Mucosa of stomach (tissue), 1 donor: ENCODE results near the gene BPIFB2.

ENCODE experiments used
- H3K27me3 ChIP-seq: one replicate; pipeline ENCODE4 v1.7.0; 2013; ENCODE audit warnings: mild to moderate bottlenecking, low read length; ENCODE audit not compliant: control insufficient read depth, insufficient read depth
- H3K36me3 ChIP-seq: one replicate; pipeline ENCODE4 v1.7.0; 2013; ENCODE audit warnings: low read length; ENCODE audit not compliant: control insufficient read depth, insufficient read depth
- H3K4me1 ChIP-seq: one replicate; pipeline ENCODE4 v1.7.0; 2013; ENCODE audit warnings: mild to moderate bottlenecking, low read length; ENCODE audit not compliant: control insufficient read depth, insufficient read depth
- H3K4me3 ChIP-seq: one replicate; pipeline ENCODE4 v1.7.0; 2013; ENCODE audit warnings: low read length
- H3K9ac ChIP-seq: one replicate; pipeline ENCODE4 v1.7.0; 2013; ENCODE audit warnings: mild to moderate bottlenecking, low read length, moderate library complexity
- H3K9me3 ChIP-seq: one replicate; pipeline ENCODE4 v1.7.0; 2013; ENCODE audit warnings: mild to moderate bottlenecking, low read length, moderate library complexity; ENCODE audit not compliant: control insufficient read depth
- donor health status: Pancreatic carcinoma.

The BPIFB2 gene

DNA sequence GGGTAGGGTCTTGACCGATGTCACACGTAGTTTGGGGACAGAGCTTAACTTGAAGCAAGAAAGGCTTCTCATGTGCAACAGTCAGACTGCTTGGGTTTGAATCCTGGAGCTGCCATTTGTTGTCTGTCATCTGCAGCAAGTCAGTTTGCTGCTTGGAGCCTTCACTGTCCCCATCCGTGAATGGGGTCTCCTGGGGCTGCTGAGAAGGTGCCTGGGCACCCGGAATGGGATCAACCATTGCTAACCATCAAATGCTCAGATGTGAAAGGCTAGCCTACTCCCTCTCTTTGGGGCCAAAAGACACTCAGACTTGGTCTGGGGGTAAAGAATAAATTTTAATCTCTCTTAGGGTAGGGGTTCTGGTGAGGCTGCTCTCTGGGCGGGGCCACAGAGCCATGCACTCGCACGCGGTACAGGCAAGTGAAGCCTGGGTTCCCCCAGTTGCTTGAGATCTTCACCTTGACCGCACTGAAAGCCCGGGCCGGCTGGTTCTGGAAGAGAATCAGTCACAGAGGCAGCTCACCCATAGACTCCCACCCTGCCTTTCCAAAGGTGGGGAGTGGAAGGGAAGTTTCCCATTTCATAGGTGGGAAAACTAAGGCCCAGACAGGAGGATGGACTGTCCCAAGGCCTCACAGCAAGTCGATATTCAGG lies 23.9 kb upstream of the BPIFB2 start:
- Histone ChIP-seq H3K4me1 (no peaks in the 10 kb centered on the region), H3K4me3 (no peak overlapping the region), H3K36me3 (no peaks in the 10 kb centered on the region), H3K9ac (no peak overlapping the region), H3K27me3 (no peaks in the 10 kb centered on the region), H3K9me3 (no peaks in the 10 kb centered on the region)

DNA sequence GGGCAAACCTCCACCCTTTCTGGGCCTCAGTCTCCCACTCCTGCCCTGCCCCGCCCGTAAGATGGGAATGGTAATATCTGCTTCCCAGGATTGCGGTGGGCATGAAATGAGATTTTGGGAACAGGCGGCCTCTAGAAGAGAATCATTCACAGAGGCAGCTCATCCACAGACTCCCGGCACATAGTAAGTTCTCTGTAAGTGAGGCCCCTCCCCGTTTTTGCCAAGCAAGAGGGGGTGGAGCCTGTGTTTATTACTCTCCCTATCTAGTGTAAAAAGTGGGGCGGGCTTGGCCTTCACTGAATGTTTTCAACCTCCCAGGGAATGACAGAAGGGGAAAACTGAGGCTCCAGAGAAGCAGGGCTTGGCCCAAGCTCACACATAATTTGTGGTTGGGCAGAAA lies 23.3 kb upstream of the BPIFB2 start:
- Histone ChIP-seq H3K4me1 (no peaks in the 10 kb centered on the region), H3K36me3 (no peaks in the 10 kb centered on the region), H3K27me3 (no peaks in the 10 kb centered on the region), H3K4me3 (no peak overlapping the region), H3K9me3 (no peaks in the 10 kb centered on the region), H3K9ac (no peak overlapping the region)

DNA sequence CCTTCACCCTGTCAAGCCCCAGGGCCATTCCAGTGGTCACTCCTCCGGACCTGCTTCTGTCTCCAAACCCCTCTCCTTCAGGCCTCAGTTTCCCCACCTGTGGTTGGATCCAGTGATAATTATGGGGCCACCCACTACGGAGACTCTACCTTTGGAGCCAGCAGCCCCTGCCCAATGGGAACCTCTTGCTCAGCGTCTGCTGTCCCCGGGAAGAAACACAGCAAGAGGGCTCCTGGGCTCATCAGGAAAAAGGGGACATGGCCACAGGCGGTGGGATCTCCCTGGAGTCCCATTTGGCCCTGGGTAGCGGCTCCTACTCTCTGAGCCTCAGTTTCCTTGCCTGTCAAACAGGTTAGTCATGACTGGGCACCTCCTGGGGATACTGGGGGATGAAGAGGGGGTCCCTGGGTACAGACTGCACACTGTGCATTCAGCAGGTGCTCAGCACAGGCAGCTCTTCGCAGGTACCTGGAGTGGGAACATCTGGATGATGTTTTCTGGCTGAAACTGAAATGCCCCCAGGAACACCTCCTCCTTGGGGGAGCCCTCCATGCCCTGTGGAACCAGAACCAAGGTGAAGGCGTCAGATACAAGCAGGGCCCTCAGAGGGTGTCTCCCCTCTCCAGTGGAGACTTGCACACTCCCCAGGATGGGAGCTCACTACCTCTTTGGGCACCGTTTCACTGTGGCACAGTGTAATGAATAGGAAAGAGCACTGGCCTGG lies 22.7 kb upstream of the BPIFB2 start:
- Histone ChIP-seq H3K4me3 (no peak overlapping the region), H3K27me3 (no peaks in the 10 kb centered on the region), H3K4me1 (no peaks in the 10 kb centered on the region), H3K9ac (no peak overlapping the region), H3K9me3 (no peaks in the 10 kb centered on the region), H3K36me3 (no peaks in the 10 kb centered on the region)

DNA sequence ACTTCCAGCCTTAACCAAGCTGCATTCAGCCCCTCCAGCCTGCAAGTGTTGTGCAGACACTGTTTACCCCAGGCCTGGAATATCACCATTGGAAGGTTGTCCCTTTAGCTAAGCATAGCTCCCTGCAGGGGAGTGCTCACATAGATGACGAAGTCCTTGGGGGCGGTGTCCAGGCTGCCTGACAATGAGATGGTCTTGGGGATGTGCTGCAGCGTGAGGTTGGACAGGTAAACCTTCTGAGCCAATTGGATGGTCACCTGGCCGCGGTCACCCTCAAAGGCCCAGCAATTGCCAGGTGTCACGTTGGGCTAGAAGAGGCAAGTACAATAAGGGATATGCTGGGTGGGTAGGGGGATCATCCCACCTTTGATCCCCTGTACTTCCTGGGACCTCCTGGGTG lies 21.9 kb upstream of the BPIFB2 start:
- no peaks in the 10 kb centered on the region for H3K36me3 ChIP-seq
- H3K9ac ChIP-seq, result no peak overlapping the region

DNA sequence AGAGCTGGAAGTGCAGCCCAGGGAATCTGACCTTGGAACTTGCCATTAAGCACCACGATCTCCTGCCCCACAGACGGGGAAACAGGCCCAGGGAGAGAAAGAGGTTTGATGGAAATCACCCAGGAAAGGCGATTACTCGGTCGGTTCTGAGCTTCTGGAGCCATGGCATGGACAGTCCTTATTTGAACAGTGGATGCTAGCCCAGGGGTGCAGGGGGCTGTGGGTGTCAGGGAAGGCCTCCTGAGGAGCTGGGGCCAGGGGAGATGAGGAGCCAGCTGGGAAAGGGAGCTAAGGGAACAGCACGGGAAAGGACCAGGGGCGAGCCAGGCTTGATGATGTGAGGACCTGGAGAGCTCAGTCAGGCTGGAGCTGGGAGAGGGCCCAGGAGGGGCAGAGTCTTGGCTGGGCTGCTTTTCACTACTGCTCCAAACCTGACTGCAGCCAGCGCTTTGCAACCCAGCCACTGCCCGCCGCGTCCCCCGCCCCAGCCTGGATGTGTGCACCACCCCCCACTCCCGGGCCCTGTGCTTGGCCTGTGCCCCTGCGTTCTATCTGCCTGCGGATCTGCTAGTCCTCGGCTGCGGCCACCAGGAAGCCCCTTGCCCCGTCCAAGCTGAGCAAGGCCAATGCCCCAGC lies 21.1 kb upstream of the BPIFB2 start:
- Histone ChIP-seq H3K4me1 (no peaks in the 10 kb centered on the region), H3K9ac (no peak overlapping the region), H3K9me3 (no peaks in the 10 kb centered on the region), H3K27me3 (peaks cover 3% of the 10 kb centered on the region), H3K36me3 (no peaks in the 10 kb centered on the region), H3K4me3 (no peak overlapping the region)

More for the DNA sequence above, 21.9 kb upstream of the BPIFB2 start:
- peaks cover 3% of the 10 kb centered on the region for H3K27me3 ChIP-seq
- no peaks in the 10 kb centered on the region for H3K9me3 ChIP-seq
- no peaks in the 10 kb centered on the region for H3K4me1 ChIP-seq
- H3K4me3 ChIP-seq, result no peak overlapping the region

DNA sequence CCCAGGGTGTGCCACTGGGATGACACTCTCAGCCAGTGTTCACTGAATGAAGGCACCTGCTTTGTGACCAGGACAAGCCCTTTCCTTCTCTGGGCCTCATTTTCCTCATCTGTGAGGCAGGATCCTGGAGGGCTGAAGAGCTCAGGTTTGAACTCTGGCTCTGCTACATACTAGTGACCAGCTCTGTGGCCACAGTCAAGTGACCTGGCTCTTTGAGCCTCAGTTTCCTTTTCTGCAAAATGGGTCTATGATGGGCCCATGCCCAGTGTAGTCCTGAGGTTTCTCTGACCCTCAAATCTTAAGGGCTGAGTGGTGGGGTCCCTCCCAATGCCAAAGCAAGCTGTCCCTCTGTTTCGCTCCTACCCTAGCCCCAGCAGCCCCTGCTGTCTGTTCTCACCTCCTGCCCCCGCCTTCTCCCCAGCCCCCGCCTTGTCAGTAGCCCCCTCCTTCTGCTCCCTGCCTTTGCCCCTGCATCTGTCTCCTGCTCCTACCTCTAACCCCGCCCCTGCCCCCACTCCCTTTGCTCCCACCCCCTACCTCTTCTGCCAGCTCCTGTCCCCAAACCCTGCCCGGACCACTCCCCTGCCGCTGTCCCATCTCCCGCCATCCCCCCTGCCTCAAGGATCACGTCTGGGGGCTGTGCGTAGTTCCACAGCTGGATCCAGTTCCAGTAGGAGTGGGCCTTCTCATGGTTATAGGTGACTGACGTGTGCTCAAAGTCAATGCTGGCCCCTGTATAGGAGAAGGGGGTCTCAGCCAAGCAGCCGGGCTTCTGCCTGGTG lies 20.3 kb upstream of the BPIFB2 start:
- no peaks in the 10 kb centered on the region for H3K9me3 ChIP-seq
- no peak overlapping the region for H3K4me3 ChIP-seq
- peaks cover 3% of the 10 kb centered on the region for H3K27me3 ChIP-seq
- H3K9ac ChIP-seq, result no peak overlapping the region
- H3K36me3 ChIP-seq, result no peaks in the 10 kb centered on the region
- H3K4me1 ChIP-seq, result no peaks in the 10 kb centered on the region

DNA sequence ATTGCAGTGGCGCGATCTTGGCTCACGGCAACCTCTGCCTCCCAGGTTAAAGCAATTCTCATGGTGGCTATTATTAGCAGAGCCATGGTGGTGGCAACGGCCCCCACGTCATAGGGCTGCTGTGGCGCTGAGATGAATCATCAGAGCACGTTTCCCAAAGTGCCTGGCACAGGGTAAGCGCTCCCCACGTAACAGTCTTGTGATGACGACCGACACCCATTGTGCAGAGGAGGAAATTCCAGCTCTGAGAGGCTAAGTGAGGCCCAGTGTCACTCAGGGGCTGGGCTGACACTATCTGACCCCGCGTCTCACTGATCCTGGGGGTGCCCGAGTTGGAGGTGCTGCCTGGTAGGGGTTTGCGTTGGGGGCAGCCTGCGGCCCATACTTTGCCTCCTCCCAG lies 19.5 kb upstream of the BPIFB2 start:
- no peak overlapping the region for H3K4me3 ChIP-seq
- H3K9me3 ChIP-seq, result no peaks in the 10 kb centered on the region
- no peaks in the 10 kb centered on the region for H3K36me3 ChIP-seq
- H3K4me1 ChIP-seq, result no peaks in the 10 kb centered on the region
- H3K9ac ChIP-seq, result no peak overlapping the region
- H3K27me3 ChIP-seq, result peaks cover 3% of the 10 kb centered on the region

DNA sequence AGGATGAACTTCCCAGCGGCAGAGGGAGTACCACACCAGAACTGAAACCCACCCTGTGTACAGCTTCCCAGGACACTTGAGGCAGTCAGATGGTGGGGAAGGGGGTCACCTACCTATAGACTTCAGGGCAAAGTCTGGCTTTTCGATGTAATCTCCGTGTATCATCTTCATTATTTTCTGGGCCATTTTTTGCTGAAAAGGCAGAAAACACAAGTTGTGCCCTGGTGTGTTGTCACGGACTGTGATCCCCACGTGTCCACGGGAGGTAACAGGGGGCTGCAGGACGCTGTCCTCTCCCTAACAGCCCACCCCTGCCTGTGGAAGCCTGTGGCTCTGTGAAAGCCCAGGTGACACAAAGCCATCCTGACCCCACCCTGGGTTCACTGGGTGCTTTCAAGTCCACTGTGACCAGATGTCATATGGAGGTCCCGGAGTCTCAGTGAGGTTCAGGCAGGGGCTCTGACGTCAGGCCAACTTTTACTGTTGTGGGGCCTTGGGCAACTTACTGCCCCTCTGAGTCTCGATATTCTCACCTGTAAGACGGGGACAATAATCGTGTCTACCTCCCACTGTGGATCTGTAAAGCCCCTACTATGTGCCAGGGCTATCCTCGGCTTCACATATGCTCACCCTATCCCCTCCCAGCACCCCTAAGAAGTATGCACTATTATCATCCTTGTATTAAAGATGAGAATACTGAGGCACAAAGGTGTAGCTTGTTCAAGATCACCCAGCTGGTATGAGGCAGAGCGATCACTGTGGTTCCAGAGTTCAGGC lies 17.8 kb upstream of the BPIFB2 start:
- no peaks in the 10 kb centered on the region for H3K36me3 ChIP-seq
- peaks cover 3% of the 10 kb centered on the region for H3K27me3 ChIP-seq
- H3K9ac ChIP-seq, result no peak overlapping the region
- no peak overlapping the region for H3K4me3 ChIP-seq
- no peaks in the 10 kb centered on the region for H3K4me1 ChIP-seq
- H3K9me3 ChIP-seq, result no peaks in the 10 kb centered on the region

DNA sequence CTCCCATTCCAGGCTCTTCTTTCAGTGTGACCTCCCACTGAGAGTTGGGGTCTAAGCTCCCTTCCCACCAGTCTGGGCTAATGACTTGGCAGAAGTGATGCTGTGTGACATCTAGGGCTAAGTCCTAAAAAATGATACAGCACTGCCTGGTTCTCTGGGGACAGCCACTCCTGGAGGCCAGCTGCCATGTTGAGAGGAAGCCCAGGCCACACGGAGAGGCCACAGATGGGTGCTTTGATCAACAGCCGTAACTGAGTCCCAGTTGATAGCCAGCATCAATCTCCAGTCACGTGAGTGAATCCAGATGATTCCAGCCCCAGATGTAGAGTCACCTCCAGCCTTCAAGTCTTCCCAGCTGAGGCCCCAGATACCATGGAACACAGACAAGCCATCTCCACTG lies 17.1 kb upstream of the BPIFB2 start:
- Histone ChIP-seq H3K9ac (no peak overlapping the region), H3K4me3 (no peak overlapping the region), H3K27me3 (peaks cover 3% of the 10 kb centered on the region), H3K4me1 (no peaks in the 10 kb centered on the region), H3K36me3 (no peaks in the 10 kb centered on the region), H3K9me3 (no peaks in the 10 kb centered on the region)

DNA sequence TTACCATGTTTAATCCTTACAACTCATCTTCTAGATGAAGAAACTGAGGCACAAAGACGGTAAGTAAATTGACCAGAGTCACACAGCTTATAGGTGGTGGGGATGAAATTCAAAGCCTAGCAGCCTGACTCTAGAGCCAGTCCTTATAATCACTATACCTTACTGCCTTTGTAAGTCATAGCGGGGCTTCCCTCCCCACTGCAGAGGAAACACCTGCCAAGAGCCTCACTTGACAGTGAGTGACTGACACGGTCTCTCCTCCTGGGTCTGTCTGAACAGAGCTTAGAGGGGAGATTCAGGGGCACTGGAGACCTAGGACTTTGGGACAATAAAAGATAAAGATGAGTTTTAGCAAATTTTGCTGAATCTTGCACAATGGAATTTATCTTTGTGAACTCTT lies 16.1 kb upstream of the BPIFB2 start:
- Histone ChIP-seq H3K9me3 (no peaks in the 10 kb centered on the region), H3K9ac (no peak overlapping the region), H3K27me3 (peaks cover 3% of the 10 kb centered on the region), H3K4me3 (no peak overlapping the region), H3K4me1 (no peaks in the 10 kb centered on the region), H3K36me3 (no peaks in the 10 kb centered on the region)

DNA sequence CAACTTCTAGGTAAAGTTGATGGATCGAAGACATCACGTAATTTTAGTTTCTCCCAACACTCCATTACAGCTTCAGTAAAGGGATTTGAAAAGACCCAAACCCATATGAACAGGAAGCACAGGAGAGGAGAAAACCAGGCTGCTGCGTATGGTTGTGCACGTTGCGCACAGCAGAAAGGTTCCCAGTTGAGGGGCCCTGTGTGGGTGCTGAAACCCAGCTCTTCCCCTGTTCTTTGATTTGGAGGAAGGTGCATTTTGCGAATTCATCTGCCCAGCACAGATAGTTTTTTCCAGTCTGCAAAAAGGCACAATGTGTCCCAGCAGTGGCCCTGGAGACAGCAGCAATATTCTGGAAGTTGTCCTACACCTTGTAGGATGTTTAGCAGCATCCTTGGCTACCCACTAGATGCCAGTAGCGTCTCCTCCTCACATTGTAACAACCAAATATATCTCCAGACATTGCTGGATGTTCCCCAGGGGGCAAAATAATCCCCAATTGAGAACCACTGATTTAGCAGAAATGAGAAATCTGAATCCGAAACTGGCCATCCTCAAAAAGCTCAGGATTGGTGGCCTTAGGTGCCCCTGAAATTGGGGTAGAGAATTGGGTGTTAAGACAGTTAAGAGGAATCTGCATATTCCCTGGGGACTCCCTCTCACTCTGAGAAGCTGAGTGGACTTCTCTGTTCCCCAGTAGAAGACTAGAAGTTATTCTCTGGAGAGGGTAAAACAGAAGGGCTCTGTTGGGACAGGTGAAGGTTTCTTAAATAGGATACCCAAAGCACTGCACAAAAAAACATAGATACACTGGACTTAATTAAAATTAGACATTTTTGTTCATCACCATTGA lies 15.5 kb upstream of the BPIFB2 start:
- Histone ChIP-seq H3K9ac (no peak overlapping the region), H3K27me3 (peaks cover 3% of the 10 kb centered on the region), H3K4me3 (no peak overlapping the region), H3K4me1 (no peaks in the 10 kb centered on the region), H3K9me3 (no peaks in the 10 kb centered on the region), H3K36me3 (no peaks in the 10 kb centered on the region)
